Activated naive CD4-positive, alpha-beta T cell treated with anti-CD3 and anti-CD28 coated beads, Interleukin-2, amount 50 U/mL, for 24 hours (primary cell): ENCODE results near the gene CLMP.
"Not testable (repeated sequence)": the region's sequence is repeated elsewhere in the genome, so short reads cannot be mapped to it uniquely, and the experiment has no call there.

Experiments used
- H3K27ac Mint-ChIP-seq: one replicate; pipeline ENCODE4 v1.8.0; 2021; ENCODE audit warnings: mild to moderate bottlenecking, mixed read lengths
- H3K27me3 Mint-ChIP-seq: one replicate; pipeline ENCODE4 v1.8.0; 2021; ENCODE audit warnings: mixed read lengths
- H3K36me3 Mint-ChIP-seq: one replicate; pipeline ENCODE4 v1.8.0; 2021; ENCODE audit warnings: mixed read lengths
- H3K4me1 Mint-ChIP-seq: one replicate; pipeline ENCODE4 v1.8.0; 2021; ENCODE audit warnings: mixed read lengths
- H3K4me3 Mint-ChIP-seq: one replicate; pipeline ENCODE4 v1.8.0; 2021; ENCODE audit warnings: mild to moderate bottlenecking, mixed read lengths
- H3K9me3 Mint-ChIP-seq: one replicate; pipeline ENCODE4 v1.8.0; 2021; ENCODE audit warnings: mixed read lengths

The CLMP gene

DNA sequence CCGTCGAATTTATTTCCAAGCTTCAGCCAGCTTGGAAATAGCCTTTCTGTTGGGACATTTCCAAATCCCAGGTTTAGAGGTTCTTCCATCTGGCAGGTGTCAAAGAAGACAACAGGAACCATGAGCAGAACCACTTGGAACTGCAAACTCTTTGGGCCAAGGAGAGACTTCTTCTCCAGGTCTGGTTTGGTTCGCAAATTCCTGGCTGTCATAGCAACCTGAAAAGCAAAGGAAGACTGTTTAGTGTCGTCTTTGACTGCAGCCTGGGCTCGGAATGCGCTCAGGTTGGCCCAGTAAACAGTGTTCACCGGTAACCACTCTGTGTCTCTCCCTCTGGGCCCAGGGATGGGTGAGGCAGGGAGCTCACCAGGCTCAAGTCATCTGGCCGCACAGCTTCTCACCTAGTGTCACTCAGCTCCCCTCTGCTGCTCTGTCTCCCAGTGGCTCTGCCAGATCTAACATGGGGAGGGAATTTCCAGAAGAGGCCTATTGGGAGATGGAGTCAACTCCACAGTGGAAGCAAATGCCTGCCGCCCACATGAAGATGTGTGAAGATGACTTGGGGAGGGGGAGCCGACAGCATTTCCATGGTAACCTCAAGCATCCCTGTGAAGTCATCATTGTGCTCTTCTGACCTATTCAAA lies 11.9 kb upstream of the CLMP start:
- peaks cover 8% of the 10 kb centered on the region for H3K27me3 Mint-ChIP-seq
- H3K9me3 Mint-ChIP-seq, result no peaks in the 10 kb centered on the region
- no peak overlapping the region for H3K4me3 Mint-ChIP-seq
- H3K4me1 Mint-ChIP-seq, result no peaks in the 10 kb centered on the region
- H3K27ac Mint-ChIP-seq, result no peak overlapping the region
- no peaks in the 10 kb centered on the region for H3K36me3 Mint-ChIP-seq

DNA sequence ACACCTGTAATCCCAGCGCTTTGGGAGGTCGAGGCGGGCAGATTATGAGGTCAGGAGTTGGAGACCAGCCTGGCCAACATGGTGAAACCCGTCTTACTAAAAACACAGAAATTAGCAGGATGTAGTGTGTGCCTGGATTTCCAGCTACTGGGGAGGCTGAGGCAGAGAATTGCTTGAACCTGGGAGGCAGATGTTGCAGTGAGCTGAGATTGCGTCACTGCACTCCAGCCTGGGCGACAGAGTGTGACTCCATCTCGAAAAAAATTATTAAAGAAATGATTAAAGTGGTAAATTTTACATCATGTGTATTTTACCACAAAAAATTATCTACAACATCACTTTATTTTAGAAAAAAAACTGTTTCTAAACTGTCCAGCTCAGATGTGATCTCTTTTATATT lies 11.0 kb upstream of the CLMP start:
- not testable (repeated sequence) for H3K9me3 Mint-ChIP-seq, H3K27me3 Mint-ChIP-seq, H3K27ac Mint-ChIP-seq, H3K4me1 Mint-ChIP-seq, H3K36me3 Mint-ChIP-seq, H3K4me3 Mint-ChIP-seq

- Mint-ChIP-seq H3K9me3 (no peaks in the 10 kb centered on the region), H3K4me3 (no peak overlapping the region)
Measured at GRCh38 chr11:123203934-123204333, 8.9 kb upstream of the CLMP start.

GRCh38 chr11:123203471-123203870 lies 8.4 kb upstream of the CLMP start:
- H3K36me3 Mint-ChIP-seq, result no peaks in the 10 kb centered on the region
- no peak overlapping the region for H3K4me3 Mint-ChIP-seq
- no peaks in the 10 kb centered on the region for H3K4me1 Mint-ChIP-seq
- no peaks in the 10 kb centered on the region for H3K9me3 Mint-ChIP-seq
- peaks cover 8% of the 10 kb centered on the region for H3K27me3 Mint-ChIP-seq
- no peak overlapping the region for H3K27ac Mint-ChIP-seq

More at GRCh38 chr11:123203934-123204333, 8.9 kb upstream of the CLMP start:
- H3K4me1 Mint-ChIP-seq, result no peaks in the 10 kb centered on the region
- no peak overlapping the region for H3K27ac Mint-ChIP-seq
- no peaks in the 10 kb centered on the region for H3K36me3 Mint-ChIP-seq
- peaks cover 9% of the 10 kb centered on the region for H3K27me3 Mint-ChIP-seq

- Mint-ChIP-seq H3K4me1 (no peaks in the 10 kb centered on the region), H3K27me3 (peaks cover 15% of the 10 kb centered on the region)
Measured at GRCh38 chr11:123202155-123203151, 7.4 kb upstream of the CLMP start.

DNA sequence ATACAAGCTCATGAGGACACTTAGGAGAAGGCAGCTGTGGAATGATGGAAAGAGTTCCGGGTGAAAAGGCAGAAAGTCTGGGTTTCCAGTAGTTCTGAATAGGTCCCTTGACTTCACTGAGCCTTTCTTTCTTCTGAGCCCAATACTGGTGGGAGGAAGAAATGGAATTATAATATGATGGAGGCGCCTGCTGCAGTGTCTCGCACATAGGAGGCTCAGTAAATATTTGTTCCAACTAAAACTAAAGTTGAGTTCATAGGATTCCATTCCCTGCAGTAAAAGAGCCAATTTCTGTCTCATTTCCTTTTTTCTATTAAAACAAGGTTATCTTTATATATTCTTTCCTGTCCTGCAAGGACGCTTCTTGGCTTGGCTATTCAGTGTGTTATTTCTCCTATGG lies 5.2 kb upstream of the CLMP start:
- no peak overlapping the region for H3K4me3 Mint-ChIP-seq
- peaks cover 8% of the 10 kb centered on the region for H3K4me1 Mint-ChIP-seq
- H3K9me3 Mint-ChIP-seq, result no peaks in the 10 kb centered on the region
- peaks cover 20% of the 10 kb centered on the region for H3K27me3 Mint-ChIP-seq
- no peak overlapping the region for H3K27ac Mint-ChIP-seq
- no peaks in the 10 kb centered on the region for H3K36me3 Mint-ChIP-seq

More at GRCh38 chr11:123202155-123203151, 7.4 kb upstream of the CLMP start:
- Mint-ChIP-seq H3K27ac (no peak overlapping the region), H3K4me3 (no peak overlapping the region), H3K36me3 (no peaks in the 10 kb centered on the region), H3K9me3 (no peaks in the 10 kb centered on the region)

DNA sequence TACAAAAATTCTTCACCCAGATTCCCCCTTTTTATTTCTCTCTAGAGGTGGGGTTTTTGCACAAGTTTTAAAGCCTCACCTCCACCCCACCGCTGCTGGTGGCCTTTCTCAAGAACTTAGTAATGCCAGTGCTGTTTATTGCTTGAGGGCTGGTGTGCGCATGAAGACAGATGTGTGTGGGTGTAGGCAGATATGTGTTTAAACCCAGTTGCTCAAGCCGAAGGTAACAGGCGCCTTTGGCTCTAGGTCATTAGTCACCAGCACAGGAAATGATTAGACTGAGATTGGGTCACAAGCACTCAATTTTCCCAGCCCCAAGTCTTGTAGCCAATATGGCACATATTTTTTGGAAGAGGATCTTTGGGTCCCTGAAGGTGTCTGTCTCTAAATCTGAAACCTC lies 2.7 kb upstream of the CLMP start:
- H3K9me3 Mint-ChIP-seq, result no peaks in the 10 kb centered on the region
- H3K27me3 Mint-ChIP-seq, result peaks cover 33% of the 10 kb centered on the region
- H3K36me3 Mint-ChIP-seq, result no peaks in the 10 kb centered on the region
- H3K27ac Mint-ChIP-seq, result no peak overlapping the region
- H3K4me3 Mint-ChIP-seq, result no peak overlapping the region
- H3K4me1 Mint-ChIP-seq, result peaks cover 13% of the 10 kb centered on the region

DNA sequence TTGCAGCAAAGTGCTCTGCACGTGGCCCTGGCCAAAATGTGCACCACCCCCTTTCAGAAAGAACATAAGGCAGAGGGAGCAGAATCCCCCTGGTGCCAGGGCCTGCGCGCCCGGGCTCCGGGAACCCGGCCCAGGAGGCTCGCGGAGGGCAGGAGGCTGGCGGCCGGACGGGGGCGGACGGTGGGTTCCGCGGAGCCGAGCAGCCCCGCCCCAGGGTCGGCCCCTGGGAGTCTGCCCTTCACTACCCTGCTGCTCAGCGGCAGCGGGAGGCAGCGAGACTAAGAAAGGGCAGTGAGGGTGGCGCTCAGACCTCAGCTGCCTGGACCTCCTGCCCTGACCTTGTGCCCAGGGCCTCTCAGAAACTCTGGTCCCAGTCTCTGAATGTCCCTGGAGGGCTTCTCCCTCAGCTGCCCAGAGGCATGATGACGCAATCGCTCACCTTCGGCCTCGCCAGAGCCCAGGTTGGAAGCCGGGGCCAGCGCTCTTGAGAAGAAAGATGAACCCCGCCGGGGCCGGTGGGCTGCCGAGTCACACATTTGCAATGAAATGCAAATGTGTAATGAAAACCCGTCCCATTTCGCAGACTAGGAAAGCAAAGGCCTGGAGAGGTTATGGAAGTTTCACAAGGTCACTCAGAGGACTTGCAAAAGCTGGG lies 1.1 kb upstream of the CLMP start:
- Mint-ChIP-seq H3K36me3 (no peaks in the 10 kb centered on the region), H3K27me3 (peaks cover 35% of the 10 kb centered on the region), H3K4me1 (peaks cover 22% of the 10 kb centered on the region), H3K9me3 (no peaks in the 10 kb centered on the region), H3K27ac (no peak overlapping the region), H3K4me3 (peak overlapping the region; percentile 74)

DNA sequence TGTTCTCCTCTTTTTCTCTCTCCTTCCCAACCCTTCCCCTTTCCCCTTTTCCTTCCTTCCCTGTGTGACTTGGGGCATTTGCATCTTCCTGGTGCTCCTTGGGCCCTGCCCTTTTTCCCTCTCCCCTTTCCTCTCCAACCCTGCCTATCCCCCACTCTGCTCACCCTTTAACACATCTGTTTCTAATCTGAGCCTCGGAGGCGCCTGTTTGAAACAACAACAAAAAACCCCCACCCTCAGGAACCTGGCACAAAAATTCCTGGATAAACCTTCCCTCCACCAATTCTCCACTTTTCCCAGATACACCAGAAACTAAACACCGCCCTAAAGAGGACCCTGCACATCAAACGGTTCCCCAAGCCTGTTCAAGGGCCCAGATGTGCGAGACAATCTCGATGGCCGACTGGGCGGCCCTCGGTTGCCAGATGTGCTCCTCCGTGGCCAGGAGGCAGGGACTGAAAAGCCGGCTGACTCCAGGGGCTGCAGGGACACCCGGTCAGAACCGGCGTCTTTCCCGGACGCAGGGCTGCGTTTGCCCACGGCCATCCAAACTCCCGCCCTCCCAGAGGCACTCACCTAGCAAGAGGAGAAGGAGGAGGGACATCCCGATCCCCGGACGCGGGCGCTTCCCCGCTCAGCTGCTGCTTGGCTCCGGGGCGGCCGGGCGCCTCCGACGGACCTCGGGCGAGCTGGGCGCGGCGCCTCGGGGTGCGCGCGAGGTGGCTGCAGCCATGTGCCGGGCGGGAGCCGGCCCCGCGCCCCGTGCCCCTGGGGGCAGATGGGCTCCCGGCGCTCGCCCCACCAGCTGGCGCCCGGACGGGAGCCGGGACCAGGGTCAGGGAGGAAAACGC lies 486 bp downstream of the CLMP start:
- Mint-ChIP-seq H3K9me3 (no peaks in the 10 kb centered on the region), H3K36me3 (no peaks in the 10 kb centered on the region), H3K4me3 (peak overlapping the region; percentile 74), H3K4me1 (peaks cover 22% of the 10 kb centered on the region), H3K27ac (no peak overlapping the region), H3K27me3 (peaks cover 31% of the 10 kb centered on the region)

- Mint-ChIP-seq H3K36me3 (no peaks in the 10 kb centered on the region), H3K27ac (no peak overlapping the region), H3K4me3 (no peak overlapping the region), H3K9me3 (no peaks in the 10 kb centered on the region), H3K27me3 (peaks cover 31% of the 10 kb centered on the region), H3K4me1 (peaks cover 22% of the 10 kb centered on the region)
Measured at GRCh38 chr11:123193742-123194141, 1.3 kb downstream of the CLMP start.

GRCh38 chr11:123191939-123192338 lies 3.1 kb downstream of the CLMP start:
- Mint-ChIP-seq H3K4me3 (no peak overlapping the region), H3K4me1 (peaks cover 22% of the 10 kb centered on the region), H3K36me3 (no peaks in the 10 kb centered on the region), H3K9me3 (no peaks in the 10 kb centered on the region), H3K27ac (no peak overlapping the region), H3K27me3 (peaks cover 31% of the 10 kb centered on the region)

DNA sequence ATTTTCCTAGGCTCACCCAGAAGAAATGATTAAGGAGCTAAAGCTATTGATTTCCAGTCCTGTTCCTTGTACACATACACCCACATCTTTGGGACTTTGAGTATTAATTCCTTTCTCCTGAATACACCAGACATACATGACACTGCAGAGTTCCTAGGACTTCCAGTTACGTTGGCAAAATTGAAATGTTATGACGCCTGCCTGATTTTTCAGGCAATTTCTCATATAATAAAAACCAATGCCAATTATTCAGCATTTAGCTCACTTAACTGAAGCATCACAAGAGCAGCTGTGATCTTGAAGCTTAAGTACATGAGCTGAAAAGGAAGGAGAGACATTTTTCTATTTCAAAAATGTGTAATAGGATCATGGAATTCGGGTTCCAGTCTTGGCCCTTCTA lies 4.5 kb downstream of the CLMP start:
- Mint-ChIP-seq H3K36me3 (no peaks in the 10 kb centered on the region), H3K27me3 (peaks cover 29% of the 10 kb centered on the region), H3K9me3 (no peaks in the 10 kb centered on the region), H3K27ac (no peak overlapping the region), H3K4me1 (peaks cover 17% of the 10 kb centered on the region), H3K4me3 (no peak overlapping the region)

DNA sequence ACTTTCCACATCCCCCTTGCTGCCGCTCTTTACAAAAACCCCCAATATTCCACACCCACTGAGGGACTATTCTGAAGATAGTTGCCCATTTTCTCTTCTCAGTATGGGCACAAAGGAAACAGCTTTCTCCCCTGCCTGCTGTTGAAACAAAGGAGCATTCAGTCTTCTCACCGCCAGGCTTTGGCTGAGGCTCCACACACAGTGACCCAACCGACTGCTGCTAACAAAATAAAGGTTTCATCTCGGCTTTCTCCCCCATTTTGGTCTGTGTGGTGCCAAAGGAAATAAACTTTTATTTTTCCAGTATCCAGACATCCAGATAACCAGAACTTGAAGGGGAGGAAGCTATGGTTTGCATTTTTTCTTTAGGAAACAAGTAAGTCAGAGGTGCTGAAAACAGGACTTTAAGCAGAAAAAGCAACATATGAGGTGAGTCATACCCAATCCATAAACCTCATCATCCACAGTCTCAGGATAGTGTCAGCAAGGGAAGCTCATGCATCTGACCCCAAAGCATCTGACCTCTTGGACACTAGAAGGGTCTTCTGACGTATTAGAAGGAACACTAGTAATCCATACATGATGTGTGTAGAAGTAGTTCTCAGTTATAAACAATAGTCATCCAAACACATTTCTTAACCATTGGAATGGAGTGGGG lies 6.4 kb downstream of the CLMP start:
- Mint-ChIP-seq H3K36me3 (no peaks in the 10 kb centered on the region), H3K27ac (no peak overlapping the region)

GRCh38 chr11:123187665-123188507 lies 7.2 kb downstream of the CLMP start:
- no peak overlapping the region for H3K27ac Mint-ChIP-seq
- H3K4me3 Mint-ChIP-seq, result no peak overlapping the region
- H3K4me1 Mint-ChIP-seq, result peaks cover 10% of the 10 kb centered on the region
- no peaks in the 10 kb centered on the region for H3K9me3 Mint-ChIP-seq
- no peaks in the 10 kb centered on the region for H3K36me3 Mint-ChIP-seq
- peaks cover 18% of the 10 kb centered on the region for H3K27me3 Mint-ChIP-seq

More for the DNA sequence above, 6.4 kb downstream of the CLMP start:
- peaks cover 22% of the 10 kb centered on the region for H3K27me3 Mint-ChIP-seq
- no peaks in the 10 kb centered on the region for H3K9me3 Mint-ChIP-seq
- H3K4me1 Mint-ChIP-seq, result peaks cover 13% of the 10 kb centered on the region
- H3K4me3 Mint-ChIP-seq, result no peak overlapping the region
